GM18505 (cell line): ENCODE measurements around the gene BUD23.

Experiments used
- ATAC-seq: cut with Tn5 transposase; IDR thresholded peaks from one replicate; pipeline ENCODE4 v1.9.1; 2021; ENCODE audit not compliant: unreplicated experiment
- POLR2A ChIP-seq: IDR thresholded peaks from 4 replicates; pipeline ENCODE4 v1.6.1; 2011; ENCODE audit warnings: borderline replicate concordance; ENCODE audit not compliant: insufficient read depth, insufficient read length; ENCODE audit errors: extremely low read depth

Gene BUD23

DNA sequence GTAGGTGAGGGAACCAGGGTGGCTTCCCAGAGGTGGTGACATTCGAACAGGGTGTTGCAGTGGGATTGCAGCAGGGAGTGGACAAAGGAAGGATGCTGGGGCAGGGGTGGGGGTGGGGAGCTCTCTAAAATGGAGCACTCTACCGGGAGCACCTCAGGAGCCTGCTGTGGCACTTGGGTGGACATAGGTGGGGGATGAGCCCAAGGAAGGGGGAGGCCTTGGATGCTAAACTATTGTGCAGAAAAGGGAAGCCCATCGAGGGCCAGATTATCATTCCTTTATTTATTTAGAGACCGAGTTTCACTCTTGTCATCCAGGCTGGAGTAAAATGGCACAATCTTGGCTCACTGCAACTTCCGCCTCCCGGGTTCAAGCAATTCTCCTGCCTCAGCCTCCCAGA, 39.4 kb downstream of the BUD23 start:
- no peak for ATAC-seq
- no peak for TF ChIP-seq POLR2A

DNA sequence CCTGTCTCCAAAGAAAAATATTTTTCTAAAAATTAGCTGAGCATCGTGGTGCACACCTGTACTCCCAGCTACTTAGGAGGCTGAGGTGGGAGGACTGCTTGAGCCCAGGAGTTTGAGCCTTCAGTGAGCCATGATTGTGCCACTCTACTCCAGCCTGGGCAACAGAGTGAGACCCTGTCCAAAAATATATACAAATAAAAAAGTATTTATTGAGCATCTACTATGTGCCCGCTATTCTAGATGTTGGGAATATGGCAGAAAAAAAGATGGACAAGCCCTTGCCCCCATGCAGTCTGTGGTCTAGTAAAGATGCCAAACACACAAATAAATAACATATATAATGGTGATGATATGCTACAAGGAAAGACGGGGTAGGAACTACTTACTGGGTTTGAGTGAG, 40.4 kb downstream of the BUD23 start:
- ATAC-seq: no peak
- no peak for TF ChIP-seq POLR2A

DNA sequence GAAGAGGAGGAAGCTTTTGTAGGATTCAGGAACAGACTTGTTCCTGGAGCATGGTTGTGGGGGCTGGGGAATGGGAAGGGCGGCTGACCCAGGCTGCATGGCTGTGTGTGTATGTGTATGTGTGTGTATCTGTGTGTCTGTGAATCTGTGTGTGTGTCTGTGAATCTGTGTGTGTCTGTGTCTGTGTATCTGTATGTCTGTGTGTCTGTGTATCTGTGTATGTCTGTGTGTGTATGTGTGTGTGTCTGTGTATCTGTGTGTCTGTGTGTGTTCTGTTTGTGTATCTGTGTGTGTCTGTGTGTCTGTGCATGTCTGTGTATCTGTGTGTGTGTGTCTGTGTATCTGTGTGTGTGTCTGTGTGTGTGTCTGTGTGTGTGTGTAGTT, 42.7 kb downstream of the BUD23 start:
- no peak for ATAC-seq
- no peak for TF ChIP-seq POLR2A

GRCh38 chr7:73727952-73728351, 44.6 kb downstream of the BUD23 start:
- no peak for ATAC-seq
- no peak for TF ChIP-seq POLR2A

DNA sequence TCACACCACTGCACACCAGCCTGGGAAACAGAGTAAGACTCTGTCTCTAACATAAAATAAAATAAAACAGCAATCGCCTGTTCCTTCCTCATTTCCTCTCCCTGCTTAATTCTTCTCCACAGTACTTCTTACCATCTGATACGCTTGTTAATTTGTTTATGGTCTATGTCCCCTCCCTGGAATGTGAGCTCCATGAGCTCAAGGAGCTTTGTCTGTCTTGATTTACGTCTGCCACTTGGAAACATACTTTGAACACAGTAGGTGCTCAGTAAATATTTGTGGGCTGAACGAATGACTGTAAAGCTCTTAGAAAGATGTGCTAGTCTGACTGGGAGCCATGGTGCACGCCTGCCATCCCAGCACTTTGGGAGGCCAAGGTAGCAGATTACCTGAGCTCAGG, 45.2 kb downstream of the BUD23 start:
- no peak for TF ChIP-seq POLR2A
- no peak for ATAC-seq

DNA sequence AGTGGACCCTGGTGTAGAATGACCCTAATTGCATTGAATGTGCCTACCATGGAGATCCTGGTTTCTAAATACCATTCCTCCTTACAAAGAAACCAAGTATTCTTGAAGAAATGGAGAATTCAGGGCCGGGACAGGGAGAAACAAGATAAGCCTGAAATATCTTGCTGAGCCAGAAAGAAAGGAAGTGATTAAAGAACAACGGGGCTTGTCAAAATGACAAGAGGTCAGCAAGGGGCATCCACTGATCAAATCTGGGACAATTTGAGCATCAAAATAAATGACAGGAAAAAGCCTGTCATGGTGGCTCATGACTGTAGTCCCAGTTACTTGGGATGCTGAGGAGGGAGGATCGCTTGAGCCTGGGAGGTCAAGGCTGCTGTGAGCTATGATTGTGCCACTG, 47.1 kb downstream of the BUD23 start:
- no peak for TF ChIP-seq POLR2A
- ATAC-seq: no peak

GRCh38 chr7:73732397-73732796, 49.0 kb downstream of the BUD23 start:
- no peak for TF ChIP-seq POLR2A
- ATAC-seq: no peak

- TF ChIP-seq POLR2A: peak; percentile 41
- no peak for ATAC-seq
These were observed 51.5 kb downstream of the BUD23 start for GRCh38 chr7:73734619-73735527.

DNA sequence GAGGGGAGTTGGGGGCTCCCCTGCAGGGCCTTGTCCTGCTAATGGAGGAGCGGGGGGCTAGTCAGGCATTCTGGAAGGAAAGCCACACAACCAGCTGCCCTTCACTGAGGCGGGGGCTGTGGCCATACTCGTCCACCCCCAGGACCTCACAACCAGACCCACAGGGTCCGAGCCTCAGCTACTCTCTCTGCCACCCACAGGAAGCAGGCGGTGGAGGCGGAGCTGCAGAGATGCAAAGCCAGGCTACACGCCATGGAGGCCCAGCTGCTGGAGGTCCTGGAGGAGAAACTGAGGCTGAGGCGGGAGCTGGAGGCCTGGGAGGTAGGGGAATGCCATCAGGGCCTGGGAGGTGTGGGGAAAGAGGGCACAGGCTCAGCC, 52.1 kb downstream of the BUD23 start:
- ATAC-seq: no peak
- no peak for TF ChIP-seq POLR2A

DNA sequence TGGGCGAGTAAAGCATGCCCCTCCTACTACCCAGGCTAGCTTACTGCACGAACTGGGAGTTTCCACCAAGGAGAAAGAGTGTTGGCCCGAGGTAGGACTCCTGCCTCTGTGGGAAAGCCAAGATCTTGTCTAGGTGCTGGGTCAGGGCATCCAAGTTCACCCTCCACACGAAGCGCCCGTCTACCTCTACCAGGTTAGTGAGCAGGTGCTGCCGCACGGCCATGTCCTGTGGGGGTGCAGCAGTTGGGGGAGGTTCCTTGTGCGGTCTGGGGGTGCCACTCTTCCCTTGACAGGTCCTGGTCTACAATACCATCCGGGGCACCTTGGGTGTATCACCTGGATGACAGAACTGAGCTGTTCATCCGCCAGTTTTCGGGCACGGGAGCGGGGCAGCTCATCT, 53.5 kb downstream of the BUD23 start:
- ATAC-seq: no peak
- TF ChIP-seq POLR2A: no peak

DNA sequence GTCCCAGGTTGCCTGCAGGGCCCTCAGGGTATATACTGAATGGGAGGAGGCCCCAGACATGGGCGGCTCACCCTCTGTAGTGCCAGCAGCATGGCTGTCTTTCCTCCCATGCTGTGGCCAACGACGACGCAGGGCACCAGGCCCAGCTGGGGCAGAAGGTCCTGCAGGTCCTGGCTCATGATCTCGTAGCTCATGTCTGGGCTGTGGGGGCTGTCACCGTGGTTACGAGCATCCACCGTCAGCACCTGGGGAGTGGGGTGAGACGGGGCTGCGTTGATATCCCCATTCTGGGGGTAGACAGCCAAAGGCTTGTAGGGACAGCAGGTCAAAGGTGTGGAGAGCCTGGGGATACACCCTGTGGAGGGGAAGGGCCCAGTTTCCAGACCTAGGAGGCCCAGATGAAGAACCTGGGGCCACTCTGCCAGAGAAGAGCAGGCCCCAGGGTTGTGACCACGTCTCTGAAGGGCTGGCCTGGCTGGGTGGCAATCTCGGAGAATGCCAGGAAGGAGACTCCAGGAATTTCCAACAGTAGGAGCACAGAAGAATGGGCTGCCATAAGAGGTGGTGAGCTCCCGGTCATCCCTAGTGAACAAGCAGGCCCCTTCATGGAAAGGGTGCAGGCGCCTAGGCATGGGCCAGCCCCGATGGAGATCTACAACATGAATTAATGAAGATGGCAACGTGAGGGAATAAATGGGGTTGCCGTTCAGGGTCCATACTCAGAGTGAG, 54.3 kb downstream of the BUD23 start:
- no peak for TF ChIP-seq POLR2A
- ATAC-seq: no peak

DNA sequence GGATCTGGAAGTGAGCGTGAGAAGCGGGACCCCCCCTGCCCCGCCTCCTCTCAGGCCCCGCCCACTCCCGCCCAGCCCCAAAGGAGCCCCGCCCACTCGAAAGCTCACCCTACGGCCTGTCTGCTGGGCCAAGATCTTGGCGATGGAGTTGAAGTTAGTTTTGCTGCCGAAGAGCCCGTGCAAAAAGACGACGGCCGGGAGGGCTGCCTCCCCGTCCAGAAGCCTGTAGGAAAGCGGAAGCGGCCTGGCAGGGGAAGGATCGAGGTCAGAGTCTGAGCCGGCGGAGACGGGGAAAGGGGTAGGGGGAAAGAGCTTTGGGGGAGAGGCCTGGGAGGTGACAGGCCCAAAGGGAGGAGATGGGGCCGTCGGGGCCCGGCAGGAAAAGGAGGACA, 54.8 kb downstream of the BUD23 start:
- TF ChIP-seq POLR2A: no peak
- peak; percentile 4 for ATAC-seq

GRCh38 chr7:73738612-73739386, 55.4 kb downstream of the BUD23 start, which contains the start of gene ABHD11:
Gene ABHD11, minus strand, starts transcription at chr7:73738802. Its CDS starts 32 bp downstream, at chr7:73738770.
- peak; percentile 85 for ATAC-seq

More at GRCh38 chr7:73738612-73739386, 55.4 kb downstream of the BUD23 start, which contains the start of gene ABHD11:
- peak; percentile 83 for TF ChIP-seq POLR2A
